Epithelial cell of esophagus (primary cell): Measurements from ENCODE around the gene MAD1L1.

Experiments
- DNase-seq: peaks from one replicate; pipeline ENCODE4 v3.0.0; 2010; ENCODE audit warnings: low read depth
- H3K4me3 ChIP-seq: 2 replicates; pipeline ENCODE4 v1.5.1; 2011; ENCODE audit warnings: mild to moderate bottlenecking, low read length, control low read depth
- TF ChIP-seq, protein P1 (sequence below): IDR thresholded peaks from 2 replicates; pipeline ENCODE4 v1.5.1; 2011; ENCODE audit warnings: low read depth, mild to moderate bottlenecking, low read length, control low read depth, inconsistent platforms; ENCODE audit not compliant: insufficient read depth; ENCODE audit errors: missing control alignments

MAD1L1 gene

DNA sequence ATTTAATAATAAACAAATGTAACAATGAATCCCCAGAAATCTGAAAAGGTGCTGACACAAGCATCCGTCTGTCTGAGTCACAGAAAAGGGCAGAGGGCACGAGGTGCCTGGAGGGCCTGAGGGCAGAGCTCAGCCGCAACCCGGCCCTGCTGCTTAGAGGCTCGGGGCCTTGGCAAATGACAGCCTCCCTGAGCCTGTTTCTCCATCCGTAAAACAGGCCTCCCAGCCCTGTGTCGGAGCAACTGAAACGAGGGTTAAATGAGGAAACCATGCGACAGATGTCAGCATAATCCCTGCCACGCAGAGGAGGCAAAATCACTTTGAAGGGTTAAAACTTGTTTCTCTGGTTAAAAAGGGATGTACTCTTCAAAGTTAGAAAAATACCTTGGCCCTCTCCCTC lies 34.2 kb upstream of the MAD1L1 start:
- no peak overlapping the region for H3K4me3 ChIP-seq
- TF ChIP-seq, protein P1, sequence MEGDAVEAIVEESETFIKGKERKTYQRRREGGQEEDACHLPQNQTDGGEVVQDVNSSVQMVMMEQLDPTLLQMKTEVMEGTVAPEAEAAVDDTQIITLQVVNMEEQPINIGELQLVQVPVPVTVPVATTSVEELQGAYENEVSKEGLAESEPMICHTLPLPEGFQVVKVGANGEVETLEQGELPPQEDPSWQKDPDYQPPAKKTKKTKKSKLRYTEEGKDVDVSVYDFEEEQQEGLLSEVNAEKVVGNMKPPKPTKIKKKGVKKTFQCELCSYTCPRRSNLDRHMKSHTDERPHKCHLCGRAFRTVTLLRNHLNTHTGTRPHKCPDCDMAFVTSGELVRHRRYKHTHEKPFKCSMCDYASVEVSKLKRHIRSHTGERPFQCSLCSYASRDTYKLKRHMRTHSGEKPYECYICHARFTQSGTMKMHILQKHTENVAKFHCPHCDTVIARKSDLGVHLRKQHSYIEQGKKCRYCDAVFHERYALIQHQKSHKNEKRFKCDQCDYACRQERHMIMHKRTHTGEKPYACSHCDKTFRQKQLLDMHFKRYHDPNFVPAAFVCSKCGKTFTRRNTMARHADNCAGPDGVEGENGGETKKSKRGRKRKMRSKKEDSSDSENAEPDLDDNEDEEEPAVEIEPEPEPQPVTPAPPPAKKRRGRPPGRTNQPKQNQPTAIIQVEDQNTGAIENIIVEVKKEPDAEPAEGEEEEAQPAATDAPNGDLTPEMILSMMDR, result no peak
- DNase-seq, result peak; percentile 75

GRCh38 chr7:2264158-2264557 lies 31.4 kb upstream of the MAD1L1 start:
- H3K4me3 ChIP-seq, result no peak overlapping the region
- TF ChIP-seq, protein P1, result no peak
- DNase-seq, result no peak

DNA sequence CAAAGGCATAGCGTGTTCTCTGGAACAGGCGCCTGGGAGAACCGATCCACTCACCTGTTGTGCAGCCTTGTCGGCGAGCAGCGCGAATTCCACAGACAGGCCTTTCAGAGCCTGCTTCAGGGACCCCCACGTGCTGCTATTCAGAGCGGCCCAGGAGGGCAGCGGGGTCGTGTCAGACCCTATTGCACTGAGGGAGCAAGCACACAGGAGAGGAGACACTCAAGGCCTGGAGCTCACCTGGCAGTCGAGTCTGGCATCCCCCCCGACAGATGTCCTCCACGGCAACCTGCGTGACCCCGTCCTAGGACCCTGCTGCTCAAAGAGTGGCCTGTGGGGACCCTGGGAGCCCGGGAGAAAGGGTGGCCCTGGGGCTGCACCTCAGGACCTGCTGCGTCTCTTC lies 30.4 kb upstream of the MAD1L1 start:
- TF ChIP-seq, protein P1, result no peak
- no peak overlapping the region for H3K4me3 ChIP-seq
- no peak for DNase-seq

DNA sequence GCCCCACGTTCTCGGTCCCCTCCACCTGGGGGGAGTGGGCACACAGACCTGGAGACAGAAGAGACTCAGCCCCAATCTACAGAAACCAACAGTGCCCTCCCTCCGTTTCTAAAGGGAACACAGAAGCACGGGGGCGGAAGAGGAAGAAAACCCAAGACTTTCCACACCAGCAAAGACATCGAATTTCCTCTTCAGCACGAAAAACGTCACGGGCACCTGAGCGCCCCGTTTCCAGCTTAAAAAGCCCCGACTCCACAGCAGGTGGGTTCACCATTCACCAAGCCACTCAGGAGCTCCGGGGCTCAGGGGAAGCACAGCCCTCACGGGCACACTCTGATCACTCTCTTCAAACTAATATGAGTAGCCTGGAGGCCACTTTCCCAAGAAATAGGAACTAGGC lies 28.9 kb upstream of the MAD1L1 start:
- no peak overlapping the region for H3K4me3 ChIP-seq
- TF ChIP-seq, protein P1, result no peak
- DNase-seq, result no peak

- H3K4me3 ChIP-seq, result no peak overlapping the region
- TF ChIP-seq, protein P1, result no peak
- peak; percentile 92 for DNase-seq
Measured at GRCh38 chr7:2260820-2261219, 28.1 kb upstream of the MAD1L1 start.

- DNase-seq, result no peak
- no peak overlapping the region for H3K4me3 ChIP-seq
- TF ChIP-seq, protein P1, result no peak
Measured at GRCh38 chr7:2259480-2259879, 26.7 kb upstream of the MAD1L1 start.

GRCh38 chr7:2258661-2259365 lies 26.1 kb upstream of the MAD1L1 start:
- DNase-seq, result no peak
- TF ChIP-seq, protein P1, result no peak
- no peak overlapping the region for H3K4me3 ChIP-seq
